Muscle layer of duodenum (tissue), 2 donors: ENCODE results near the gene JMY.

Experiments
- H3K27ac ChIP-seq: one replicate; pipeline ENCODE4 v1.7.0; 2013; ENCODE audit warnings: mild to moderate bottlenecking, low read length
- H3K27me3 ChIP-seq: one replicate; pipeline ENCODE4 v1.7.0; 2013; ENCODE audit warnings: low read depth, mild to moderate bottlenecking, control low read depth, low read length
- H3K36me3 ChIP-seq, 2 donors: one replicate each; pipeline ENCODE4 v1.7.0; 2013; ENCODE audit warnings: low read length in 2 of 2, control low read depth in 1 of 2, mild to moderate bottlenecking in 1 of 2; ENCODE audit not compliant: insufficient read depth in 2 of 2, control insufficient read depth in 1 of 2
- H3K4me1 ChIP-seq, 2 donors: one replicate each; pipeline ENCODE4 v1.7.0; 2013; ENCODE audit warnings: low read length in 2 of 2, mild to moderate bottlenecking in 2 of 2, control low read depth in 1 of 2, moderate library complexity in 1 of 2; ENCODE audit not compliant: insufficient read depth in 2 of 2, control insufficient read depth in 1 of 2
- H3K4me3 ChIP-seq, 2 donors: one replicate each; pipeline ENCODE4 v1.7.0; 2013; ENCODE audit warnings: low read length in 2 of 2, low read depth in 1 of 2, mild to moderate bottlenecking in 1 of 2
- H3K9me3 ChIP-seq, 2 donors: one replicate each; pipeline ENCODE4 v1.7.0; 2013; ENCODE audit warnings: low read length in 2 of 2, control low read depth in 1 of 2, mild to moderate bottlenecking in 1 of 2; ENCODE audit not compliant: control insufficient read depth in 1 of 2
- donor health status: healthy.

Gene JMY

GRCh38 chr5:79301046-79301712 is 65.2 kb downstream of the JMY start:
- Histone ChIP-seq H3K4me3 (no peak overlapping the region), H3K27ac (no peak overlapping the region), H3K9me3 (no peaks in the 10 kb centered on the region), H3K36me3 (peaks cover 8 to 21% of the 10 kb centered on the region in 2 donors), H3K27me3 (no peaks in the 10 kb centered on the region), H3K4me1 (no peaks in the 10 kb centered on the region)

GRCh38 chr5:79302454-79302853 is 66.5 kb downstream of the JMY start:
- no peak overlapping the region for H3K27ac ChIP-seq
- no peaks in the 10 kb centered on the region for H3K9me3 ChIP-seq
- no peaks in the 10 kb centered on the region for H3K27me3 ChIP-seq
- H3K36me3 ChIP-seq, result peaks cover 15 to 34% of the 10 kb centered on the region in 2 donors
- H3K4me3 ChIP-seq, result no peak overlapping the region
- no peaks in the 10 kb centered on the region for H3K4me1 ChIP-seq

GRCh38 chr5:79305706-79306105 is 69.8 kb downstream of the JMY start:
- peaks cover 13 to 34% of the 10 kb centered on the region in 2 donors for H3K36me3 ChIP-seq
- no peaks in the 10 kb centered on the region for H3K27me3 ChIP-seq
- no peaks in the 10 kb centered on the region for H3K4me1 ChIP-seq
- no peaks in the 10 kb centered on the region for H3K9me3 ChIP-seq
- no peak overlapping the region for H3K27ac ChIP-seq
- H3K4me3 ChIP-seq, result no peak overlapping the region

GRCh38 chr5:79318935-79319614 is 83.1 kb downstream of the JMY start:
- Histone ChIP-seq H3K27me3 (no peaks in the 10 kb centered on the region), H3K27ac (no peak overlapping the region), H3K36me3 (peaks cover 29 to 42% of the 10 kb centered on the region in 2 donors), H3K4me3 (no peak overlapping the region), H3K9me3 (no peaks in the 10 kb centered on the region), H3K4me1 (no peaks in the 10 kb centered on the region)

GRCh38 chr5:79329453-79329852 is 93.5 kb downstream of the JMY start:
- H3K27ac ChIP-seq, result no peak overlapping the region
- H3K36me3 ChIP-seq, result no peaks in the 10 kb centered on the region
- H3K9me3 ChIP-seq, result no peaks in the 10 kb centered on the region
- no peak overlapping the region for H3K4me3 ChIP-seq
- H3K4me1 ChIP-seq, result no peaks in the 10 kb centered on the region
- H3K27me3 ChIP-seq, result no peaks in the 10 kb centered on the region

- no peak overlapping the region for H3K4me3 ChIP-seq
- H3K27me3 ChIP-seq, result no peaks in the 10 kb centered on the region
- H3K36me3 ChIP-seq, result no peaks in the 10 kb centered on the region
- no peaks in the 10 kb centered on the region for H3K9me3 ChIP-seq
- H3K27ac ChIP-seq, result no peak overlapping the region
- no peaks in the 10 kb centered on the region for H3K4me1 ChIP-seq
Measured at GRCh38 chr5:79330071-79330470, 94.1 kb downstream of the JMY start.

- H3K4me1 ChIP-seq, result no peaks in the 10 kb centered on the region
- no peaks in the 10 kb centered on the region for H3K27me3 ChIP-seq
- H3K9me3 ChIP-seq, result peaks cover 0 to 3% of the 10 kb centered on the region in 2 donors
- no peak overlapping the region for H3K4me3 ChIP-seq
- H3K27ac ChIP-seq, result no peak overlapping the region
- no peaks in the 10 kb centered on the region for H3K36me3 ChIP-seq
Measured at GRCh38 chr5:79333852-79334557, 98.1 kb downstream of the JMY start.

- Histone ChIP-seq H3K27me3 (no peaks in the 10 kb centered on the region), H3K4me3 (no peak overlapping the region), H3K36me3 (no peaks in the 10 kb centered on the region), H3K9me3 (no peaks in the 10 kb centered on the region), H3K4me1 (no peaks in the 10 kb centered on the region), H3K27ac (no peak overlapping the region)
Measured at GRCh38 chr5:79346420-79346824, 110.5 kb downstream of the JMY start.

GRCh38 chr5:79349047-79349446 is 113.1 kb downstream of the JMY start:
- H3K27ac ChIP-seq, result no peak overlapping the region
- no peak overlapping the region for H3K4me3 ChIP-seq
- H3K27me3 ChIP-seq, result no peaks in the 10 kb centered on the region
- H3K4me1 ChIP-seq, result no peaks in the 10 kb centered on the region
- no peaks in the 10 kb centered on the region for H3K9me3 ChIP-seq
- H3K36me3 ChIP-seq, result no peaks in the 10 kb centered on the region

GRCh38 chr5:79349881-79350280 is 114.0 kb downstream of the JMY start:
- no peaks in the 10 kb centered on the region for H3K4me1 ChIP-seq
- H3K36me3 ChIP-seq, result no peaks in the 10 kb centered on the region
- H3K27ac ChIP-seq, result no peak overlapping the region
- H3K27me3 ChIP-seq, result no peaks in the 10 kb centered on the region
- no peaks in the 10 kb centered on the region for H3K9me3 ChIP-seq
- no peak overlapping the region for H3K4me3 ChIP-seq

GRCh38 chr5:79357398-79357797 is 121.5 kb downstream of the JMY start:
- H3K9me3 ChIP-seq, result no peaks in the 10 kb centered on the region
- no peak overlapping the region for H3K4me3 ChIP-seq
- H3K36me3 ChIP-seq, result no peaks in the 10 kb centered on the region
- no peaks in the 10 kb centered on the region for H3K4me1 ChIP-seq
- no peak overlapping the region for H3K27ac ChIP-seq
- H3K27me3 ChIP-seq, result no peaks in the 10 kb centered on the region
